SH-SY5Y (cell line): ENCODE data around the gene CLIC2.

Experiments
- GATA2 ChIP-seq: IDR thresholded peaks from 2 replicates; pipeline ENCODE4 v1.6.1; 2011; ENCODE audit warnings: mild to moderate bottlenecking, low read depth, low read length
- GATA3 ChIP-seq: IDR thresholded peaks from 2 replicates; pipeline ENCODE4 v1.6.1; 2011; ENCODE audit warnings: low read depth, mild to moderate bottlenecking, low read length, moderate library complexity

DNA sequence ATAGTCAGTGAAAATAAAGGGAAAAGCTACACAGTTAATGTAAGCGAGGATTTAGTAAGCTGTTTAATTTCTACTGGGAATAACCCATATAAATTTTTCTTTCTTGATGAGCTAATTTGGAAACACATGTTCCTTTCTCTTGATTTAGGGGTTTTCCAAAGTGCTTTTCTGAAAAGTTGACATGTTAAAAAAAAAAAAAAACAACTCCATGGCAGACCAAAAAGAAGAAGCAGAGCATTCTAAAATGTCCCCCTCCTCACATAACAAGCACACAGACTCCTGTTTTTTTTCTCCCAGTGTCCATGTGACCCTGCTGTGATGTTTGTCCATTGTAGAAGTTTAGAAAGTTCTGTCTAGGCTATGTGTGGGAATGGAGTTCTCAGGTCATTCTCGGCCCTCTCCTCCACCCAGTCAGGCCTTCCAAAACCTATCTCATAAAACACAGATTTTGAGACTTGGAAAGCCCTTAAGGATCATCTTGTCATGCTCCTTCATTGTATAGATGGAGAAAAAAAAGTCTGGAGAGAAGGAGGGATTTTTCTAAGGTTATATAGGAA is 792 bp downstream of the CLIC2 start:
- TF ChIP-seq GATA2 (no peak), GATA3 (no peak)
